ENCODE measurements around the gene ROCK2. TPM values are rescaled to one million over a fixed set of nuclear protein-coding genes. Genes with fewer than 3 reads are reported as not detected.
"Not testable (repeated sequence)": the region's sequence is repeated elsewhere in the genome, so short reads cannot be mapped to it uniquely, and the experiment has no call there.

The ROCK2 gene
- total and polyA plus RNA-seq, 9 of the 15 experiments (the other 6 are each of a cell fraction or from before 2014, with no cell fraction given): 4.9 to 30.6 (median 14.3) TPM

DNA sequence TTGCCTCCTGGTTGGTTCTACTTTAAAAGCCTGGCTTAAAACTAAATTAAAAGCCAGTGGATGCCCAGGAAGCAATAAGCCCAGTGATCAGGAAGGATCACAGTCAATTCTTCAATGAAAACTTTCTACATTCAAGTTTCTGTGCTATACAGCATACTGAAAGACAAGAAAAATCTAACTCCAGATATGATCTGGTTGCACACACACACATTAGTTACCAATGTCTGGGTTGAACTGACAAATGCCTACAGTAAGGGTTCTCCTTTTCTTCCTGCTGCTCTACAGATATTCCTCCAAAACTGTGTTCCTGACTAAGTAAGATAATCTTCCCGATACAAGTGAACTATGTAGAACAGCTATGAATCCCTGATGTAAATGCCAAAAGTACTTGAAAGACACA is 81.3 kb downstream of the ROCK2 start (continued):
- no peak for TF ChIP-seq SMAD4 (CRISPR knock-in tag; conservative IDR thresholded peaks at IDR 0.05)
- TF ChIP-seq FOXA3 (CRISPR knock-in tag; conservative IDR thresholded peaks at IDR 0.05 in 1 of 2, IDR thresholded peaks at IDR 0.05 in 1 of 2): no peak
- no peak for TF ChIP-seq KLF13 (tag; IDR thresholded peaks at IDR 0.05; ENCODE audit: borderline replicate concordance, low read depth)
- TF ChIP-seq HSF4 (CRISPR knock-in tag; IDR thresholded peaks at IDR 0.05; ENCODE audit: borderline replicate concordance): no peak

DNA sequence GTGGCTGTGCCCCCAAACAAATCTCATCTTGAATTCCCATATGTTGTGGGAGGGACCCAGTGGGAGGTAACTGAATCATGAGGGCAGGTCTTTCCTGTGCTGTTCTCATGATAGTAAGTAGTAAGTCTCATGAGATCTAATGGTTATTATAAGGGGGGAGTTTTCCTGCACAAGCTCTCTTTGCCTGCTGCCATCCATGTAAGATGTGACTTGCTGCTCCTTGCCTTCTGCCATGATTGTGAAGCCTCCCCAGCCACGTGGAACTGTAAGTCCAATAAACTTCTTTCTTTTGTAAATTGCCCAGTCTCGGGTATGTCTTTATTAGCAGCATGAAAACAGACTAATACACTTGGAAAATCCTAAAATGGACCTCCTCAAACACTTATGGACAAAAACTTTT is 82.0 kb downstream of the ROCK2 start:
- H3K4me2 ChIP-seq (ENCODE audit: insufficient read depth, low read length); H4K20me1 ChIP-seq (replicated peaks; ENCODE audit: control insufficient read depth, insufficient read depth, low read length); H2AFZ ChIP-seq (ENCODE audit: low read depth, low read length); H3K9me1 ChIP-seq (ENCODE audit: control insufficient read depth, insufficient read depth, low read length); H3K27me3 ChIP-seq (ENCODE audit: control insufficient read depth in 2 of 2, insufficient read depth in 2 of 2, low read length in 2 of 2); CTCF ChIA-PET (ENCODE audit: low intra/inter-chr PET ratio); H3K27ac ChIP-seq (ENCODE audit: extremely low read depth, low read depth, low read length); ATAC-seq; H3K36me3 ChIP-seq (ENCODE audit: control insufficient read depth, insufficient read depth, low read length); intact Hi-C loops (cut with micrococcal nuclease); H3K9me3 ChIP-seq (replicated peaks; ENCODE audit: control insufficient read depth, insufficient read depth, low read depth, low read length); in situ Hi-C loops (cut with MboI); H3K4me1 ChIP-seq (replicated peaks in 1 of 2; ENCODE audit: control insufficient read depth in 2 of 2, insufficient read depth in 2 of 2, low read length in 2 of 2); H3K9ac ChIP-seq (ENCODE audit: insufficient read depth in 1 of 2, low read depth in 2 of 2, low read length in 2 of 2); FAIRE-seq; H3K4me3 ChIP-seq; POLR2A ChIA-PET; BruUV-seq (replicated peaks); DNase-seq (ENCODE audit: extremely low read depth in 1 of 4, low spot score in 3 of 4): not testable (repeated sequence)
- TF ChIP-seq ZNF431 (CRISPR knock-in tag; IDR thresholded peaks at IDR 0.05): peak; percentile 98
- WGBS (ENCODE audit: insufficient coverage, low coverage, missing lambda C conversion rate): 77% methylated on average over 2 of the region's 2 CpGs
- peaks cover 14% of the 10 kb centered on the region for H3K79me2 ChIP-seq (ENCODE audit: control insufficient read depth, insufficient read depth, low read length)

DNA sequence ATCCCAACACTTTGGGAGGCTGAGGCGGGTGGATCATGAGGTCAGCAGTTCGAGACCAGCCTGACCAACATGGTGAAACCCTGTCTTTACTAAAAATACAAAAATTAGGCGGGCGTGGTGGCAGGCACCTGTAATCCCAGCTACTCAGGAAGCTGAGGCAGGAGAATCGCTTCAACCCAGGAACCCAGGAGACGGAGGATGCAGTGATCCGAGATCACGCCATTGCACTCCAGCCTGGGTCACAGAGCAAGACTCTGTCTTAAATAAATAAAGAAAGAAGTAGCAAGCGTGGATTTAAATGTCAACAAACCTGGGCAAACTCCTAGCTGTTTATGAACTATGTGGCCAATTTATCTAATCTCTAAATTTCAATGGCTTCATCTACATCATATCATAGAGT is 82.9 kb downstream of the ROCK2 start:
- WGBS (ENCODE audit: insufficient coverage, low coverage, missing lambda C conversion rate): 98% methylated on average over 9 of the region's 9 CpGs
- H2AFZ ChIP-seq (ENCODE audit: low read depth, low read length); ATAC-seq; H3K27ac ChIP-seq (ENCODE audit: extremely low read depth, low read depth, low read length); DNase-seq (ENCODE audit: extremely low read depth in 1 of 4, low spot score in 3 of 4); intact Hi-C loops (cut with micrococcal nuclease); in situ Hi-C loops (cut with MboI); H3K36me3 ChIP-seq (ENCODE audit: control insufficient read depth, insufficient read depth, low read length); H3K27me3 ChIP-seq (ENCODE audit: control insufficient read depth in 2 of 2, insufficient read depth in 2 of 2, low read length in 2 of 2); FAIRE-seq; H3K9ac ChIP-seq (ENCODE audit: insufficient read depth in 1 of 2, low read depth in 2 of 2, low read length in 2 of 2); H3K4me1 ChIP-seq (replicated peaks in 1 of 2; ENCODE audit: control insufficient read depth in 2 of 2, insufficient read depth in 2 of 2, low read length in 2 of 2); H3K4me2 ChIP-seq (ENCODE audit: insufficient read depth, low read length); BruUV-seq (replicated peaks); H3K4me3 ChIP-seq; H3K9me1 ChIP-seq (ENCODE audit: control insufficient read depth, insufficient read depth, low read length); CTCF ChIA-PET (ENCODE audit: low intra/inter-chr PET ratio); H3K9me3 ChIP-seq (replicated peaks; ENCODE audit: control insufficient read depth, insufficient read depth, low read depth, low read length); H4K20me1 ChIP-seq (replicated peaks; ENCODE audit: control insufficient read depth, insufficient read depth, low read length): not testable (repeated sequence)
- H3K79me2 ChIP-seq (ENCODE audit: control insufficient read depth, insufficient read depth, low read length): peaks cover 14% of the 10 kb centered on the region
- POLR2A ChIA-PET: interaction anchor here (1.4 kb wide), 1 partner anchor 82 kb away, joined by 5 read pairs; the partner anchor contains the start of gene ROCK2
